HG02973 (cell line): ENCODE measurements around the gene SLC35F4.
A peak's percentile ranks its signal among the peaks of the same experiment; 100 is the strongest.

Source experiments
- ATAC-seq: cut with Tn5 transposase; IDR thresholded peaks from one replicate; pipeline ENCODE4 v1.9.1; 2021; ENCODE audit warnings: moderate library complexity; ENCODE audit not compliant: unreplicated experiment

Gene SLC35F4

DNA sequence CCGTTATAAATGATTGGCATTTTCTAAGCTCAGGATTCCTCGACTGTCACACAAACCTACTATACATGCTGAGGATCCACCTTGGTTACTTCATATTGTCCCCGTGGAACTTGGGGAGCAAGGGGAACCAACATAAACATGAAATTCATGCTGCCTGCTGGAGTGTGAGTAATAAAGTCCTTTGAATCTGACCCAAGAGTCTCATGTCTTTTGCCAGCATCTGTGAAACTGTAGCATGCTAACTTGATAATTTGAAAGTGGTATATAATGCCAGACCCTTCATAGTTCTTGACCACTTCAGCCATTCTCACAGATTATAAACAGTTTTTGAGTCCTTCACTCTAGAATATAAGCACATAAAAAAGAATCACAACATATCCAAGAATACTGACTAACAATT is 17.1 kb downstream of the SLC35F4 start:
- ATAC-seq, result no peak

DNA sequence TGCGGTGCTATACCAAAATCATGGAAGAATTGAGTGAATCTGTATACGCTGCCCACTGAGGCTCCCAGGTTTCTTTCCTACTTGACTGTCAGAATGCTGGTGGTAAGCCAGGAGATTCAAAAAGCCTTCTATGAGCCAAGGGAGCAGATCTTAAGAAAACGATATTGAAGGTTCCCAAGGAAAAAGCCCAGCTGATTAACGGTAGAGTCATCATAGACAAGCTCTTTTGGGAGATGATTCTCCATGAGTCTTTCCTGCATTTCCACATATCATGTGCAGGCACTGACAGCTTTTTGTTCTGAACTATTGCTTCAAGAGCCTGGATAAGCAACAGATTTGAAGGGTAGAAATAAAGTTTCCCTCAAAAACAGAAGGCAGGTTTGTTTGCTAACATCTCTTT is 17.5 kb downstream of the SLC35F4 start:
- no peak for ATAC-seq

DNA sequence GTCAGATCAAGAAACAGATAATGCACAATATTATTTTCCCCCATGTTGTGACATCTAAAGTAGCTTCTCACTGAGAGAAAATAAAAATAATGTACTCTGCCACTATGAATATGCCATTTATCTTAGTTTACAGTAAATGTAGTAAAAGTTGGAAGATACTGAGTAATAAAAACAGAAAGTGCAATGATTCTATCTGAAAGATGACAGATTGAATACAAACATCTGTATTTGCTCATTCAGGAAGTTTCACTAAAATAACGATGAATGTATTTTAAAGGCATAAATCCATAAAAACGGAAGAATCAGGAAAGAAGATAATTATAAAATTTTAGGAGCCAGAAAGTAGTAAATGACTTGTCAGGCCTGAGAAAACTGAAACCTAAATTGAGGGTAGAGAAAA is 18.2 kb downstream of the SLC35F4 start:
- ATAC-seq, result no peak

DNA sequence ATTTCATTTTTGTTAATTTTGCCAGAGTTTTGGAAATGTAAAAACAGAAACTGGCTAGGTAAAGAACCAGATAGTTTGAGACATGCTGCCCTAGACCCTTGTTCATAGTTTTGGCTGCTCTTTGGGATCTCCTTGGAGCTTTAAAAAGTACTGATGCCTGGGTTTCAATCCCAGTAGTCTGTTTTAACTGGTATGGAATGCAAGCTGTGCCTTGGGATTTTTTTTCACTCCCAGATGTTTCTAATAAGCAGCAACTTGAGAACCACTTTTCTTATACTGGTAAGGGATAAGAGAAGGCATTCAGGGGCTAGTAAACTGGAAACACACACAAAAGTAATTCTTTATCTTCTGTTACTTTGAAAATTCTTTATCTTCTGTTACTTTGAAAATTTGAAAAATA is 18.8 kb downstream of the SLC35F4 start:
- ATAC-seq, result no peak

DNA sequence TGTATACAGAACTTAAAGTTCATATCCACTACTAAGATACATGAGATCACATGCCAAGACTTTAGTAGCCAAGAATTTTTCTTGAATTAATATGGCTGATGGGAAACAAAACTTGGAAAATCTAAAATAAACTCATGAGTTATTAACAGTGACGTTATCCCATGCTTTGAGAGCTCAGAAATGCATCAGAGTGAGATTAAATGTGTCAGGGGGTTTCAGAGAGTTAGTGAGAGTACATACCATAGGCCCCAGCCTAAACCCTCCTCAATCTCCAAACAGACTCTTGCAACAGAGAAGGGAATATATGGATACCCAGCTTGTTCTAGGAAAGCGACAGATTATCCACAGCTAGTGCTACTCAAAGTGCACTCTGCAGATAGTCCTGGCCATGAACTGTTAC is 19.3 kb downstream of the SLC35F4 start:
- no peak for ATAC-seq

DNA sequence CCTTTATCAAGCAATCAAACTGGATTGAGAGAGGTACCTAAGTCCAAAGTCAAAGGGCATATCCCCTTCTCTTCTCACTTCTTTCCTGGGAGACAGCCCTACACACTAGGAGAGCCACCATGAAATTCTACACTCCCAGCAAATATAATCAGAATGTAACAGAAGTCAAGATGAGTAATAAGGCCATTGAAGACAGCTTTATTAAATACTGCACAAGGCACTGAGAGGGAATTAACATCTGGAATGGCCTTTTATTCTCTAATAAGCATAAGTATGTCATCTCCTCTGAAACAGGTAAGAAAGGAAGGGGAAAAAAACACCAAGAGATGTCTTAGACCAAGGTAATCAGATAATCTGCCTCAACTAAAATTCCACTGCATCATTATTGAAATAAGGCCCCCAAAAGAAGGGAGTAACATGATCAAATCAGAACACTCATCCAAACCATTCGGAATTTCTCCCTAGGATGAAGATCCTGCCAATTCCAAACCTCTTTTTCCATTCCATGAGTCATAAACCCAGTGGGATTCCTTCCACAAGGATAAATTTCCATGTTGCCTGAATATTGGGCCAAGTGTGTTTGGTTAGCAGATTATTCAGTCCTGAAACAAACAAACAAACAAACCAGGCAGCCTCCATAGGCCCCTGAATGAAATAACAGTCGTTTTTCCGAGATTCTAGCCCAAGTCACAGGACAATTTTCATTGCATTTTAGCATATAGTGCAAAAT is 19.9 kb downstream of the SLC35F4 start:
- no peak for ATAC-seq

DNA sequence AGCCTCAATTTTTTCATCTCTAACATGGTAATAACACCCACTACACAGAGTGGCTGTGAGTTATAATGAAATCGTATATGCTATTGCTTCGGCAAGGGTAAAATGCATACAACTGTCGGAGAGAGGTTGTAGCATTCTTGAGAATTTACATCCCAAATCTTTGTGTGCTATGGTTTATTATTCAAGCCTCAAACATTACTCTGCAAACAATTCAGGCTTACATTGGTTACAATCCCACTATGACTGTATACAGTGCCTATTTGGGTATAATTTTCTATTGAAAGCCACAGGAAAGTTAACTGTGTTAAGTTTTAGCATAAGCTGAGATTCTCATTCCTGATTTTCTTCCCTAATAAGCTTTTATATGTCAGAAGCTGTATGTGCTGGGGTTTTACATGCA is 20.6 kb downstream of the SLC35F4 start:
- ATAC-seq, result no peak

DNA sequence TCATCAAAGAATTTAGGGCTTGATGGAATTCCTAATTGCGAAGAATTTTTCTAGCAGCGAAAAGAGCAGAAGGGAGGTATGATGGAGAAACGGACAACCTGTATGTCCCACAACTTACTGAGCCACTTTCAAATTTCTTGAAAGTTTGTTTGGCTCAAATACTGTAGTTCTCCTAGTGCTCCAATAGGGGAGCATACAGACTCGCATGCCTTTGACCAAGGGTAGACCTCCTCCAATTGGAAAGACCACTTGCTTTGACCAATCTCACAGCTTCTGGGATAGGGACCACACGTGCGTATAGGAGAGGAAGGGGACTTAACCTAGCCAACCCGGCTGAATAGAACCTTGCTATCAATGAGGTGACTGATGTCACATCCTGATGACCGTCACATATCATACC is 28.6 kb downstream of the SLC35F4 start:
- ATAC-seq, result no peak

DNA sequence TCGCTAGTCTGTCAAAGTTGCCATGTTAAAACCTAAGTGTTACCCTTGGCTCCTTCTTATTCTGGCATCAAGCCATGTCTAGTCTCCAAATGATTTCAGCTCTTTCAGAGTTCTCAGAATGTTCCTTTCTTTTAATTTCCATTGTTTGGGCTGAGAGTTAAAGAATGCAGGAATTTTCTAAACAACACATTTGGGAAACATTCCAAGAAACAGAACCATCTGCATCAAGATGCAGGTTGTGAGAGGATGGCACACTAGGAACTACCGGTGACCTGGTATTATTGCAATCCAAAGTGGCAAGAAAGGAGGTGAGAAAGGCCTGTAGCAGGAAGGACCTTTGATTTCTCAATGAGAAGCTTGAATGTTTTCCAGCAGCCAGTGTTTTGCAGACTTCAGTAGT is 30.1 kb downstream of the SLC35F4 start:
- no peak for ATAC-seq

DNA sequence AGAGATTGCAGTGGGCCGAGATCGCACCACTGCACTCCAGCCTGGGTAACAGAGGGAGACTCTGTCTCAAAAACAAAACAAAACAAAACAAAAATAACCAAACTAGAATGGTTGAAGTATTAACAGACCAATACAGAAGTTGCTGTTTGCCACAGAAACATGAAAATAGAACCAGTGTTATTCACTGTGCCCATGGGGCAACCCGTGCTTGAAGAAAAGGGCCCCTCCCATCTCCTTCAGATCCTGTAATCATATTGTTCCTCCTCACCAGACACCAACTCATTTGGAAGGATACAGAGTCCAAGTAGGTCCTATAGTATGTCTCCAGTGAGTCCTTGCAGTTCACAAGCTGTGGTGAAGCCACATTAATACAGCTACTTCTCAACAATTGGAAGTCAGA is 30.9 kb downstream of the SLC35F4 start:
- ATAC-seq, result no peak

DNA sequence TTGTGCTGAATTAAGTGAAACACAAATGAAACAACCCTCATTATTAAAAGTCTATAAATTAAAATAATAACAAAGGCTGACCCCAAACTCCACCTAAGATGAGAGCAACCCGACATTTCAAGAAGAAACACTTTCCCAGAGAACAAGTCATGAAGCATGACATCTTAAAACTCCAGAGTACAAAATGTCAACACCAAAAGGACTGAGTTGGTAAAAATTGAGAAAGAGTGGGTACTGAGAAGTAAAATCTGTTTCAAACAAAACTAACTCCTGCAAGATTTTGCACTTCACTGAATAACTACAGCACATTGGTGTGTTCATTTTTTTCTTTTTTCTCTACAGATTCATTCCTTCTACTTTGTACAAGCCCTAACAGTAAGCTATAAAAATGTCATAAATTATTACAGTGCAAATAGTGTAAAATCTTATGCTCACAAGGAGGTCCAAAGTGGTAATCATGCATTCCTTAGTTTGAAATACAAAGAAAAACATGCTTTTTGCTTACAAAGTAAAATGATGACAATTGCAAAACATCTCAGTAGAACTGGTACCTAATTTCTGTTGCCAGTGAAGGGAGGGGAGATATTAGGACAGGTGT is 31.8 kb downstream of the SLC35F4 start:
- no peak for ATAC-seq

DNA sequence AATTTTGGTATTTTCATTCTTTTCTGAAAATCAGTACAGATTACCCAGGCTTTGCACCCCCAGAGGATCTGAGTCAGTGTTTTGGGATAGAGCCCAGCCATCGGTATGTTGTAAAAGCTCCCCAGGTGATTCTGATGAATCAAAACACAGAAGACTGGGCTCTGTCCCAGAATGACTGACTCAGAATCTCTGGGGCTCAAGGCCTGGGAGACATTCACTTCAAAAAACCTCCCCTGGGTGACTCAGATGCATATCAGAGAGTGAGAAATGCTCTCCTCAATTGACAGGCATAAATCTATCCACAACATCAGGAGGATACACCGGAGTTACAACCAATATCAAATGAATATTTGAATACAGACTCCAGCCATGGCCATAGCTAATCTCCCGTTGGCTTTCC is 32.6 kb downstream of the SLC35F4 start:
- ATAC-seq, result no peak

DNA sequence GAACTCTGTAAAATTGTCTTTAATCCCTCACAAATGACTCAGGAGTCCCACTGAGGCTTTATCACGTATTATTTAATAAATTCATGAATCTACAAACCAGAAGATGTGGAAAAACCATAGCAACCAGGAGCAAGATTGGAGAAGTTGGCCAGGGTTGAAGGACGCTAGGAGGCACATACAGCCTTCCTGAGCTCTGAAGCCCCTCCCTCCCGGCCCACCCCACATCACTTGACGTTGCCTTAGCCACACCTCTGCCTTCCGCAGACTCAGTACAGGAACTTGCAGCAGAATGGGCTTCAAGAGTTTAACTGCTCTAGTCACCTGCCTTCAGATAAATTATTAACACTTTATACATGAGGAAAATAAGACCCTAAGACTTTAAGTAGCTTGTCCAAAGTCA is 33.9 kb downstream of the SLC35F4 start:
- no peak for ATAC-seq

DNA sequence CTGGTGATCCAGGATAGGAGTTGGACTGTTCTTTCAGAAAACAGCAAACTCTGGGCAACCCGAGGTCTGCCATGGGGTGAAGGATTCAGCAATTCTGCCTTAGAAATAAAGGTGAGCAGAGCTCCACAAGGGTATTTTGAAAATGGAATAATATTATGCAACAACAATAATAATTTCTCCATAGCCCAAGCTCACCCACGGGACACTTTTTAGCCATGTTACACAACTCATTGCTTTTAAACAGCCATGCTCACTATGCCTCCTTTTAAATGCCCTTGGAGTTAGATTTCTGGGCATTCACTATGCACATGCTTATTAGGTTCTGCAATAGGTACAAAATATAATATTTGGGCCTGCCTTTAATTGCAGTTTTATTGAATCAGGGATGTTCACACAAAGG is 37.2 kb downstream of the SLC35F4 start:
- ATAC-seq, result no peak

DNA sequence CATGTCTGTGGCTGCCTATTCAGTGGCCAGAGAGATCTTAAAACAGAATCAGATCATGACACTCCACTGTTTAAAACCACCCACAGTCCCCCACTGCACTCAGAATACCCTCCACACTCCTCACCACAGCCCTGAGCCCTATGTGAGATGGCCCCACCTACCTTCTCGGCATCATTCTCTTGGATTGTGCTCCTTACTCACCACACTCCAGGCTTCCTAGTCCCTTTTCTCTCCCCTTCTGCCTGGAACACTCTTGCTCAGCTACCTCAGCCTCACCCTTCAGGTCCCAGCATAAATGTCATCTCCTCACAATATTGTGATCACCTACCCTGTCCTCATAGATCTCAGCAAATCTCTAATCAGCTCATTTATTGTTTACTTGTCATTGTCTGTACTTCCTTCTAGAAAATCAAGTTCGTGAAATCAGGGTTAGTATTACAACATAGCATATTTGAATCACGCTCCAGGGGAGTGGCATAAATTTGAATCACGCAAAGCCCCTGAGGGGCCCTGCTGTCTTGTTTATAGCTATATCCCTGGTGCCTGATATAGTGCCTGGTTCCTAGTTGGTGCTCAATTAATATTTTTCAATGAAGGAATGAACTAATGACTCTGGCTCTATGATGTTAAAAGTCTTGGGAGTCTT is 42.8 kb downstream of the SLC35F4 start:
- no peak for ATAC-seq

DNA sequence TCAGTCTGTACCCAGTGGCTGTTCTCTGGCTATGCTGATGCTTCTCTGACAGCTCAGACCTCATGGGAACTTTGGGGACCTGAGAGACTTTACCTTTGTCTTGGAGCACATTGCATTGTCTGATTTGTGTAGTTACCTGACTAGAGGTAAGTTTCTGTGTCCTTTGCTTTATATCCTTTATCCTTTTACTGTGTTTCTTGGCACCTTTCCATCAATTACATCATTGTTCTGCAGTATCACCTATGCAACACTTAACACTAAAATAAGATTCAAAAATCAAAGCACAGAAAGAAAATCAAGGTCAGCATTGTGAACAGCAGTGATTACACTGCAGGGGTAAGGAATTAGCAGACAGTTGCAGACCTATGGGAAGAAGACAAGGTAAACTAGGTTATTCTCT is 43.8 kb downstream of the SLC35F4 start:
- ATAC-seq, result no peak

DNA sequence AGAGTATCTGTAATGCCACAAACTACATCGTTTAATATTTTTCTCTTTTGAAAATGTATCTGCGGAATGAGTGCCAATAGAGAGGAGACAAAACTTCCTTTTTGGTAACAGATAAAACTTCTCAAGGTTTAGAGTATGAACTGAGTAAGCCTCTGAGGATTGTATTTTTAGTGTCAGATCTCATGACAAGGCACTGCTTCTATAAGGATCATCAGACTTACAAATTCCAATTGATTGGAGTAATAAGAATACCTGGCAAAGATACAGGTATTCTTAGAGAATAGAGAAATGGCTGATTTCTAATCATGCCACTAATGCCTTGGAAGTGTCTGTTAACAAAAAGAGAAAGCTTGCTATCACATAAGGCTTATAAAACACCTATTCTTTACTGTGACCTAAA is 45.3 kb downstream of the SLC35F4 start:
- ATAC-seq, result no peak

DNA sequence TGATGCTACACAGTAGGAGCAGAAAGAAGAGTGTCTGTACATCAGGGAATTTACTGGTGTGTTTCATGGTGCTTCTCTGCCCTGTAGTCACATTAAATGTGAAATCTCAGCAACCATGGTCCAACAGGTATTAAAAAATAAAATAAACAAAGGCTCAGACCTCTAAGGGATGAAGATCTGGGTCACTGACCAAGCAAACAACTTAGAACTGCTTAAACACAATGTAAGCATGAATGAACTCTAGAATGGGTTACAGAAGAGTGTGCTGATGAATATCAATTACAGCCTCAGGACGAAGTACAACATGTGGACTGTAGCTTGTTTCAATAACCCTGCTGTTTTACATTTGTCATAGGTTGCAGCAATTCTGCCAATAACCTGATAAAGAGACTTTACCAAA is 47.4 kb downstream of the SLC35F4 start:
- no peak for ATAC-seq

DNA sequence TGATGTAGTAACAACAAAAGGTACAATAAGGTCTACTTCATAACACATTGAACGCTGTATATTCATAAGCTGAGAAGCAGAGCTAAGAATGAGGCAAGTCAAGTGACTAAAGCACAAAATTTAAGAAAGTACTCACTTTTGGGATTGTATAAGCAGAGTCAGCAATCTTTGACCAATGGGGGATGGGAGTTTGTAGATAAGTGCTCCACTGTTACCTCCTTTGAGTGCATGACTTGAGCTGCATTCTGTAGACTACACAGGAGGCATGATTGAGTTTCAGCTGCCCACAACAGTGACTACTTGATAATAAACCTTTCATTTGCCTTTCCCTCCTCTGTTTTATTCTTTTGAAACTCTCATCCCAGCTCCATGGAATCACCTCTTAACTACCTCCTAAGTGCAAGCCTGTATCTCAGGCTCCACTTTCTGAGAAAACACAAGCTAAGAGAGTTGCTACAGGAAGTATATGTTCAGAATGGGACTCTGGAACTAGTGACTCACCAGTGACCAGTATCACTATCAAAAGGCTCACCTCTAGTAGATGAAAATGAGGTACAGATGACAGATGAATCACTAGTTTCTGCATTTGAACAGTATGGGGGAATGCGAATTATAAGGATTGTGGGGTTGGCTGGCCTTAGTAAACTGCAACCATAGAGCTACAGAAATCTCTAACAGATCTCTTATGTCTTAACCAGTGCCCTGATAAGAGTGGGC is 49.2 kb downstream of the SLC35F4 start:
- ATAC-seq, result peak; percentile 86

DNA sequence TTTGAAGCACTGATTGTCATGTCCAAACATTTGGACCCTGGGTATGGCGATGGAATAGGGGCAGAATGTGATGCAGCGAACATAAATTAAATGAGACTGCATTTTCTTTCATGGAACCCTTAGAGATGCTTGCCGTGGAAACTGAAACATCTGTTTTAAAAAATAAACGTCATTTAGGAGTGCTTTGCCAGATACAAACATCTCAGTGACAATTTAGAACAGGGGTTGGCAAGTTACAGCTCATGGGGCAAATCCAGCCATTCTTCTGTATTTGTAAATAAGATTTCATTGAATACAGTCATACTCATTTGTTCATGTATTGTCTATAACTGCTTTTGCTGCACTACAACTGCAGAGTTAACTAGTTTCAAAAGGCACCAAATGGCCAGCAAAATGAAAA is 51.2 kb downstream of the SLC35F4 start:
- no peak for ATAC-seq

DNA sequence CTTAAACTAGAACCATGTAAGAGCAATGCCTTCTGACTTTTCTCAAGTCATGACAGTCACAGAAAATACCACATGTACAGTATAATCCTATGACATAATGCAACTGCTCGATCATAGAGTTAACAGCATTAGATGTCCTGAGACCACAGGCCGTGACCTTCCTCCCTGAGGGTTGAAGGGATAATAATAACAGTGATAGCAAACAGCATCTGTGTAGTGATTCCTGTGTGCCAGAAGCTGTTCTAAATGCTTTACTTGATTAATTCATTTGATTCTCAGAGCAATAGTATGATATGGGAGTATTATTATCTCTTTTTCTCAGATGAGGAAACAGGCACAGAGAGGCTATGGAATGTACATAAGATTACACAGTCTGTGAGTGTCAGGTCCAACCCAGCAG is 53.2 kb downstream of the SLC35F4 start:
- no peak for ATAC-seq

DNA sequence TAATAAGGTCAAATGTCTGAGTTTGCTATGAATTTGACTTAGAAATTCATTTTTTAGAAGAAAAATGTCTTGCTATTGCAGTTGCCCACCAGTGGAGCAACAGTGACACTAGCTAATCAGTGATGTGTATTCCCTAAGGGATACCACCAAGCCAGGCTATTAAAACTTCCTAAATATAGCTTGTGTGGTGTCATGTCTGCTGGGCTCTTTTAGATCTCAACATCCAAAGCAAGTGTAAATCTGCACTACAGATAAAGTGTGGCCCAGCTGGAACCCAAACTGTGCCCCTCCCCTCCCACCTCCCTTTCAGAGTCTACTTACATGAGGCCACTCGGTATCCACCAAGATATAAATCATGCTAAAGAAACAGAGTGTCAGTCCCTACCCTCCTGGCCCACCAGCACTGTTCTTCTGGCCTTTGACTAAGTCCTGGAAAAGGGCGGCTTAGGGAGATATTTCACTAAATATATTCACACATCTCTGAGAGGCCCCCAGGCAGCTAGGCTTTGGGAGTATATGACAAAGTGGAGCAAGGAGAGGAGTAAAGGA is 53.8 kb downstream of the SLC35F4 start:
- ATAC-seq, result no peak
